ENCODE measurements around the gene PHLDB1.

DNA sequence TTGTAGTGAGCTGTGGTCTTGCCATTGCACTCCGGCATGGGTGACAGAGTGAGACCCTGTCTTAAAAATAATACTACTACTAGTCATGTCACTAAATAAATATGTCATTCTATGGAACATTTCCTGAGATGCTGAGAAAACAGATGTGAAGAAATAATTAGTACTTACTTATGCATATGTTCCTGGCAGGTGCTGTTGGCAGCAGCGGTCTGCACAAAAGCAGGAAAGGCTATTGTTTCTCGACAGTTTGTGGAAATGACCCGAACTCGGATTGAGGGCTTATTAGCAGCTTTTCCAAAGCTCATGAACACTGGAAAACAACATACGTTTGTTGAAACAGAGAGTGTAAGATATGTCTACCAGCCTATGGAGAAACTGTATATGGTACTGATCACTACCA lies 26.4 kb upstream of the PHLDB1 start:
- TF ChIP-seq, protein P1, sequence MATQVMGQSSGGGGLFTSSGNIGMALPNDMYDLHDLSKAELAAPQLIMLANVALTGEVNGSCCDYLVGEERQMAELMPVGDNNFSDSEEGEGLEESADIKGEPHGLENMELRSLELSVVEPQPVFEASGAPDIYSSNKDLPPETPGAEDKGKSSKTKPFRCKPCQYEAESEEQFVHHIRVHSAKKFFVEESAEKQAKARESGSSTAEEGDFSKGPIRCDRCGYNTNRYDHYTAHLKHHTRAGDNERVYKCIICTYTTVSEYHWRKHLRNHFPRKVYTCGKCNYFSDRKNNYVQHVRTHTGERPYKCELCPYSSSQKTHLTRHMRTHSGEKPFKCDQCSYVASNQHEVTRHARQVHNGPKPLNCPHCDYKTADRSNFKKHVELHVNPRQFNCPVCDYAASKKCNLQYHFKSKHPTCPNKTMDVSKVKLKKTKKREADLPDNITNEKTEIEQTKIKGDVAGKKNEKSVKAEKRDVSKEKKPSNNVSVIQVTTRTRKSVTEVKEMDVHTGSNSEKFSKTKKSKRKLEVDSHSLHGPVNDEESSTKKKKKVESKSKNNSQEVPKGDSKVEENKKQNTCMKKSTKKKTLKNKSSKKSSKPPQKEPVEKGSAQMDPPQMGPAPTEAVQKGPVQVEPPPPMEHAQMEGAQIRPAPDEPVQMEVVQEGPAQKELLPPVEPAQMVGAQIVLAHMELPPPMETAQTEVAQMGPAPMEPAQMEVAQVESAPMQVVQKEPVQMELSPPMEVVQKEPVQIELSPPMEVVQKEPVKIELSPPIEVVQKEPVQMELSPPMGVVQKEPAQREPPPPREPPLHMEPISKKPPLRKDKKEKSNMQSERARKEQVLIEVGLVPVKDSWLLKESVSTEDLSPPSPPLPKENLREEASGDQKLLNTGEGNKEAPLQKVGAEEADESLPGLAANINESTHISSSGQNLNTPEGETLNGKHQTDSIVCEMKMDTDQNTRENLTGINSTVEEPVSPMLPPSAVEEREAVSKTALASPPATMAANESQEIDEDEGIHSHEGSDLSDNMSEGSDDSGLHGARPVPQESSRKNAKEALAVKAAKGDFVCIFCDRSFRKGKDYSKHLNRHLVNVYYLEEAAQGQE (IDR thresholded peaks at IDR 0.05), result no peak
- TF ChIP-seq TAF1 (conservative IDR thresholded peaks at IDR 0.05) (no peak), MAX (IDR thresholded peaks at IDR 0.05) (no peak), RAD21 (IDR thresholded peaks at IDR 0.05) (no peak), FOXA1 (IDR thresholded peaks at IDR 0.05) (no peak), SP1 (IDR thresholded peaks at IDR 0.05) (no peak), YY1 (IDR thresholded peaks at IDR 0.05) (no peak), RXRA (IDR thresholded peaks at IDR 0.05) (no peak), GABPA (IDR thresholded peaks at IDR 0.05 in 1 of 2, conservative IDR thresholded peaks at IDR 0.05 in 1 of 2) (no peak), JUND (IDR thresholded peaks at IDR 0.05) (no peak), EGR1 (IDR thresholded peaks at IDR 0.05; ENCODE audit: low read depth in 2 of 2) (no peak), ATF3 (IDR thresholded peaks at IDR 0.05) (no peak)
- TF ChIP-seq, protein P2, sequence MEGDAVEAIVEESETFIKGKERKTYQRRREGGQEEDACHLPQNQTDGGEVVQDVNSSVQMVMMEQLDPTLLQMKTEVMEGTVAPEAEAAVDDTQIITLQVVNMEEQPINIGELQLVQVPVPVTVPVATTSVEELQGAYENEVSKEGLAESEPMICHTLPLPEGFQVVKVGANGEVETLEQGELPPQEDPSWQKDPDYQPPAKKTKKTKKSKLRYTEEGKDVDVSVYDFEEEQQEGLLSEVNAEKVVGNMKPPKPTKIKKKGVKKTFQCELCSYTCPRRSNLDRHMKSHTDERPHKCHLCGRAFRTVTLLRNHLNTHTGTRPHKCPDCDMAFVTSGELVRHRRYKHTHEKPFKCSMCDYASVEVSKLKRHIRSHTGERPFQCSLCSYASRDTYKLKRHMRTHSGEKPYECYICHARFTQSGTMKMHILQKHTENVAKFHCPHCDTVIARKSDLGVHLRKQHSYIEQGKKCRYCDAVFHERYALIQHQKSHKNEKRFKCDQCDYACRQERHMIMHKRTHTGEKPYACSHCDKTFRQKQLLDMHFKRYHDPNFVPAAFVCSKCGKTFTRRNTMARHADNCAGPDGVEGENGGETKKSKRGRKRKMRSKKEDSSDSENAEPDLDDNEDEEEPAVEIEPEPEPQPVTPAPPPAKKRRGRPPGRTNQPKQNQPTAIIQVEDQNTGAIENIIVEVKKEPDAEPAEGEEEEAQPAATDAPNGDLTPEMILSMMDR (IDR thresholded peaks at IDR 0.05; ENCODE audit: low read depth, low read length, missing input control), result no peak
- TF ChIP-seq, protein P3, sequence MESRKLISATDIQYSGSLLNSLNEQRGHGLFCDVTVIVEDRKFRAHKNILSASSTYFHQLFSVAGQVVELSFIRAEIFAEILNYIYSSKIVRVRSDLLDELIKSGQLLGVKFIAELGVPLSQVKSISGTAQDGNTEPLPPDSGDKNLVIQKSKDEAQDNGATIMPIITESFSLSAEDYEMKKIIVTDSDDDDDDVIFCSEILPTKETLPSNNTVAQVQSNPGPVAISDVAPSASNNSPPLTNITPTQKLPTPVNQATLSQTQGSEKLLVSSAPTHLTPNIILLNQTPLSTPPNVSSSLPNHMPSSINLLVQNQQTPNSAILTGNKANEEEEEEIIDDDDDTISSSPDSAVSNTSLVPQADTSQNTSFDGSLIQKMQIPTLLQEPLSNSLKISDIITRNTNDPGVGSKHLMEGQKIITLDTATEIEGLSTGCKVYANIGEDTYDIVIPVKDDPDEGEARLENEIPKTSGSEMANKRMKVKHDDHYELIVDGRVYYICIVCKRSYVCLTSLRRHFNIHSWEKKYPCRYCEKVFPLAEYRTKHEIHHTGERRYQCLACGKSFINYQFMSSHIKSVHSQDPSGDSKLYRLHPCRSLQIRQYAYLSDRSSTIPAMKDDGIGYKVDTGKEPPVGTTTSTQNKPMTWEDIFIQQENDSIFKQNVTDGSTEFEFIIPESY (IDR thresholded peaks at IDR 0.05), result no peak
